GM19395 (cell line): ENCODE results near the gene ADAM12.

Experiments used
- ATAC-seq: cut with Tn5 transposase; IDR thresholded peaks from one replicate; pipeline ENCODE4 v1.9.1; 2021; ENCODE audit warnings: mild to moderate bottlenecking, moderate library complexity; ENCODE audit not compliant: unreplicated experiment

ADAM12 gene

DNA sequence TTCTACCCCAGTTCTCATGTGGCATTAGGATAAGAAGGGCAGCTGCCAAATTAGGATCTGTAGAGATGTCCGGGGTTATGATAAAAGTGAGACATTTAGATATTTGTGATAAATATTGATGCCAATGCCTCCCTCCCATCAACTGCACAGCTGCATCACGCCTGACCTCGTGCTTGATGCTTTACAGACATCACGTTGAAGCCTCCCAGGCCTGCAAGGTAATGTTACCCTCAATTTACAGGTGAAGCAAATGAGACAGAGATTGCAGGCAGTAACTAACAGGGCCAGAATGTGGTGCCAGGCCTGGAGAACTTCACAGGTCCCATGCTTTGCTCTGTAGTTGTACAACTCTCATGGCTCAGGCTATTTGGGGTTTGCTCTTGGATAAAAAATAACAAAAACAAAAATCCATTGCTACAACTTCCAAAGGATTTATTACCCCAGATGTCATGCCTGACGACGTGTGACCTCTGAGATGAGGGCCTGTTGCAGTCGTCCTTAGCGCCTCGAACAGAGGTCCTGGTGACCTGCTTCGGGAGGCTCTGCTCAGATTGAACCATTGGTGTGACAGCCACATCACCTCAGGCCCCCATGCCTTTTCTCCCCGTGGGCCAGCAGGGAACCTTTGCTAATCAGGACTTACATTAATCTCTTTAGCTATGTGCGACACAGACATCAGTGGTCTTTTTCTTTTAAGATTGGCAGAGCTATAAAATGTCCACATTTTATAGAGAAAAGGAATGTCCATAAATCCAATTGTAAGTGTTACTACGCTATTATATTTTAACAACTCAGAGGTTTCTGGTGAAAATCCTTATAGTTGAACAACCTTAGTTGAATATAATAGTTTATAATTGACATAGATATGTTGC is 169.3 kb downstream of the ADAM12 start:
- ATAC-seq: no peak

GRCh38 chr10:126218174-126218573 is 170.1 kb downstream of the ADAM12 start:
- ATAC-seq: no peak

DNA sequence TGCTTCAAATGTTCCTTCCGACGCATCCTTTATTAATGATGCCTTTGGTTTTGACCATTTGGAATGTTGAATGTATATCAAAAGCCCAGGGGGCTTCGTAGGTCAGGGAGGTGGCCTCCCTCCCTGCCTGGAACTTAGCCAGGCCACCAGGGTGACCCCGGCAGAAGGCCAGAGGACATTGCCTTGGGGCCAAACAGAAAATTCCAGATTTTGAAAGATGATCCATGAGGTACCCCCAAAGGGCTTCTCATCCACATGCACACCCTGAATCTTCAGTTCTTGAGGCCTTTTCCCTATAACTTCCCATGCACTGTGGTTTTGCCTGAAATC is 171.7 kb downstream of the ADAM12 start:
- ATAC-seq: no peak

DNA sequence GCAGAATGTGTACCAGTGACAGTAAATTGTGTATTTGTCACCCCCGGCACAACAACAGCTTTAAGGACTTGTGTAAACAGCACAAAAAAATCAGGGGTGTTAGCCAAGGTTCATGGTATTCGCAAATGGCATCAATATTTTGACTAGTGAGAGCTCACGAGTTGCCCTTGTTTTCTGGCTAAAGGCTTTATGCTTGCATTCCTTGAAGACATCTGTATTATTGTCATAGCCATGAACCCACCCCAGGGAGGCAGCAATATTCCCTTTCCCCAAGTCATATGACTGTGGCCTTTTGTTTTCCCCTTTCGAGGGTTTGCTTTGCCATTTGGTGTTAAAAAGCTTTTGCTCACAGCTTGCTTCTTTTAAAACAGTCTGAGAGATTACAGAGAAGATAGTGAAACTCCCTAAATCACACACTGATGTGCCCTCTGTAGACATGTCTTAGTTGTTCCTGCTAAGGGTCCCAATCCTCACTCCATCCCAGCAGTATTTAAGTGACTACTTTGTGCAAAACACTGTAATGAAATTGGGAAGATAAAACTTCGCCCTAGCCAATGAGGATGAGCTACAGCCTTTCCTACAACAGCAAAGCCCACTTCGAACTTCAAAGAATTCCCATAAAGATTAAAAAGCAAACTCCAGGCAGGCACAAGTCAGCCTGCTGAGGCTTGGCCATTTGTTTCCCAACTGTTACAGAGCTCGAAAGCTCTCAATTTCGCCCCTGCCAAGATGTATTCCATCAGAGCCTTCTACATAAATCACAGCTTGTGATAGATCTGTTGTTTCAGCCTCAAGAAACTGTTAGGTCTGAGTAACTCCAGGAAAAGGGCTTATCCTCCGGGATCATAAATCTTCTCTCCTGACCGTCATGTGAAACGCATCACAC is 172.3 kb downstream of the ADAM12 start:
- no peak for ATAC-seq

DNA sequence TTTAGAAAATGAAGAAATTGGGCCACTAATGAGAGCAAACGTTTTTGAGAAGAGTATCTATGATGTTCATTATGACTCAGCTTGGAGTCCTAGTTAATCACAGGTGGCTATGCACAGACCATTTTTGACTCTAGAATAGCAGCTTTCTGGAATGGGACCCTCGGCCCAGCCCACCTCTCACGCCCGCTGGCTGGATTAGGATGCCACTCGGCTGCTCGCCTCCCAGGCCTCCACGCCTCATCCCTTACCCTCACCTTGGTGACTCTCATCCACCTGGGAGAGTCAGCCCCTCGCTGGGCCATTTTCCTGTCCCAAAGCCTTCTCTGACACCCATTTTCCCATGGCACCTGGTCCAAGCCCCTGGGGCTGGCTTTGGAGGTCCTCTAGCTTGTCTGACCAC is 173.6 kb downstream of the ADAM12 start:
- ATAC-seq: no peak

DNA sequence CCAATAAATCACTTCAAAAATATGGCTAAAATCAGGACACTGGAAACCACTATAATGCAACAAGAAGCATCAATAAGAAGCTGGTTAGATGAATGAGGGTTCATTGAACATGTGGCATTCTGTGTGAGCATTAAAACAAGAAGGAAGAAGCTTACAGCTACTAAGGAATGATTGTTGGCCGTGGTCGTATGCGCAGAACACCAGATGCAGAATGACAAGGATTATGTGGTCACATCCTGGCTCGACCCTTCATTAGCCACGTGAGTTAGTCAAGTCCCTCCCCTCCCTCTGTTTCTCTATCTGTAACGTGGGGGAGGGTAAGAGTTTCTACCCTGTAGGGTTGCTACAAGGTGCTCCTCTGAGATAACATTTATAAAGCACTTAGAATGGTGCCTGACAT is 174.3 kb downstream of the ADAM12 start:
- no peak for ATAC-seq

- ATAC-seq: no peak
These were observed 175.5 kb downstream of the ADAM12 start for GRCh38 chr10:126212738-126213137.

- no peak for ATAC-seq
These were observed 178.1 kb downstream of the ADAM12 start for GRCh38 chr10:126210051-126210651.

GRCh38 chr10:126209451-126209850 is 178.8 kb downstream of the ADAM12 start:
- ATAC-seq: no peak

DNA sequence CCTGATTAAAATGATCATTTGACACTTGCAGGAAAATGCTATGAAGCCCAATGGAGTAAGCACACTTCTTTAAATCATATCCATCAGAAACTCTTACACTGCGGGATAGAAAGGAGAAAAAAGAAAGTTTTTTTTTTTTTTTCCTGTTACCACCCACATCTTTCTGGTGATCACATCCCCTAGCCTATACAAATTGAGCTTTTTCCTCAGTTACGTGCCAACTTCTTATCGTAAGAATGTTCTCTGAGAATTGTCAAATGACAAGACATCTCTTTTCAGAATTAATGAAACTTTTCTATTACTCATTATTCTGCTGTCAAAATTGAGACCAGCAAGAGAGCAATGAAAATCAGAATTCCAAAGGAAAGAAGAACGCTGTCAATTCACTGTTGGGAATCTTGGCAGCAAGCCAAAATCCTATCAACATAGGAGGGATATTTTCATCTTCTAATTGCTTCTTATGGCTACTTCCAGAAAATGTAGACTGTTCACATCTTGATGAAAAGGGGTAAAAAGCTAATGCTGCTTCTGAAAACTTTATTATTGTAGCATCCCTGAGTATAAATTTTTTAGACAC is 179.5 kb downstream of the ADAM12 start:
- ATAC-seq: no peak

GRCh38 chr10:126207851-126208250 is 180.4 kb downstream of the ADAM12 start:
- no peak for ATAC-seq

DNA sequence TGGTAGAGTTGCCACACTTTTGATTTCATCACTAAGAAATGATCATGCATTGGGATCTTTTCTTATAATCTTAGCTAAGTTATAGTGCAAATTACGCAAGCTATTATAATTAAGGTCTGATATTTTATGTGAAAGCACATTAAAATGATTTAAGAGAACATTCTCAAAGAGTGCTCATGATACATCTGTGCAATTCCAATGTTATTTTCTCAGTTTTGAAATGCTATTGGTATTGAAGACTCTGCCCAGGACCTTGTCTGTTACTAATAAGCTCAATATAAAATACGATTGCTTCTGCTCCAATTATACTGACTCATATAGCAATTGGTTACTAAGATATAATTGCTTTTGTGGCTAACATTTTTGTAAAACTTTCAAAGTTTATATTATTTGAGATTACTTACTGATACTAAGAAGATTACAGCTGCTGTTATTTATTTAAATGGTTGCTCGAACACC is 180.9 kb downstream of the ADAM12 start:
- ATAC-seq: no peak

- no peak for ATAC-seq
These were observed 182.6 kb downstream of the ADAM12 start for GRCh38 chr10:126205486-126206205.

GRCh38 chr10:126204320-126204719 is 184.0 kb downstream of the ADAM12 start:
- ATAC-seq: no peak

GRCh38 chr10:126203746-126204145 is 184.5 kb downstream of the ADAM12 start:
- no peak for ATAC-seq

GRCh38 chr10:126201603-126202002 is 186.7 kb downstream of the ADAM12 start:
- ATAC-seq: no peak

DNA sequence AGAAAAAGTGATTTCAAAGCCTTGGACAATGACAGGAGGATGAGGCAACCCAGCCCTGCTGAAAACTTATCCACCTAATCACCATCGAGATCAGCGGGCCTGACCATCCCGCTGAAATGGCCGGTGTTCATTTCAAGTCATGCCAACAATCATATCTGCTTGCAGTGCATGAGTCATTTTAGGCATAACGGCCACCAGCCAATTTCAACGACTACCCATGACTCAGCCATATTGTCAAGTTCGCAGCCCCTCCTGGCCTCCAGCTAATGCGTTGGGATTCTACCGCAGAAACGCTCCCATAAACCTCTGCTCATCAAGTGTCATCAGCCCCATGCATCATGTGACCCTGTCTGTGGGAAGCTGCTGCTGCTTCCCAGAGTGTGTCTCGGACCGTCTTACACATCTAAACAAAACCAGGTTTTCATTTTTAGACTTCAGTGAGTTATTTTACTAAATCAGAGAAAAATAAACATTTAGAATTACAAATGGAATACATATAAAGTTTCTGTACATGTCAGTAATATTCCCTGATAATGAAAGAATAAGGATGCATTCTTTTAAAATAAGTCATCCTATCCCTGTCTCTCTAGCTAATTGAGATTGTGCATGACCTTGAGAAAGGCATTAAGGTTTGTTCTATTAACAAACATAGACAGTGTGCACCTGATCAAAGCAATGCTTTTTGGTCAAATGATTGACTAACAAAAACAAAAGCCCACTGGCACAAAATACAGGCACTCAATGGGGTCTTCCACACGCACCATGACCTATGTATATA is 188.9 kb downstream of the ADAM12 start:
- no peak for ATAC-seq

GRCh38 chr10:126198681-126199080 is 189.6 kb downstream of the ADAM12 start:
- no peak for ATAC-seq

- ATAC-seq: no peak
These were observed 191.2 kb downstream of the ADAM12 start for GRCh38 chr10:126197036-126197543.

DNA sequence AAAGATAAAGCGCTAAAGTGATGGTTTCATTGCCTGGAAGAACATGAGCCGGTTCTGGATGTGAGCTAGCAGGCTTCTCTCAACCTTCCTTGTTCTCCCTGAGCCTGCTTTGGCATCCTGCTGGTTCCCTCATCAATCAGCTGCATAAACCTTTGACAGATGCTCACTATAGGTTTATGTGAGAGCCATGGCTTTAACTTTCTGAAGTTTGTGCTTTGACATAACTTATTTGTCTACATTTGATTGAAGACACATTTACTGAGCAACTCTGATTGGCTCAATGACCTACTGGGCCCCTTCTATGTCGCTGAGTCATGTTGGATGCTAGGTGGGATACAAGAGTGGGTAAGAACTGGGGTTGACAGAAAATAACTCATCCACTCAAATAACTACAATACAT is 192.0 kb downstream of the ADAM12 start:
- no peak for ATAC-seq
